GM19468 (cell line): ENCODE results near the gene BEX5.
"Not testable (repeated sequence)": the region's sequence is repeated elsewhere in the genome, so short reads cannot be mapped to it uniquely, and the experiment has no call there.

ENCODE experiments used
- ATAC-seq: cut with Tn5 transposase; IDR thresholded peaks from one replicate; pipeline ENCODE4 v1.9.1; 2021; ENCODE audit warnings: mild to moderate bottlenecking, moderate library complexity, moderate number of reproducible peaks; ENCODE audit not compliant: unreplicated experiment; ENCODE audit errors: extremely low read depth

The BEX5 gene

DNA sequence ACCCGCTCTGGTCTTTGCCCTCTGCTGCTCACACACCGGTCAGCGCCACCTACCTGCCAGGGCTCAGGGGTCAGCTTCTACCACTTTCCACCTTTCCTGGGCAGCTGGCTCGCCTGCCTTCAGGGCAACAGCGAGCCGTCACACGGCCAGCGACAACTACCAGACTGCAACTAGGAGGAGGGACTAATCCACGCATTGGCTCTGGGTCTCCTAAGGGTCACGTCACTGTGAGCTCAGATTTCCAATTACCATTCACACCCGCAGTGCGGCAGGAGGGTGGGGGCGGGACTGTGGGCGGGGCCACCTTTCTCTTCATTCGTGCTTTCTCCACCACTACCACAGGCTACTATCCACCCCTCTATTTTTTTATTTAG is at the start of gene BEX5:
TSS of gene BEX5 (minus strand) at position 172 of the 374 bp plus-strand sequence. CDS start 1,712 bp downstream, outside the sequence.
- ATAC-seq, result peak; percentile 83

- ATAC-seq, result no peak
These were observed 30.4 kb upstream of the BEX5 start for GRCh38 chrX:102185967-102186720.

- ATAC-seq, result no peak
These were observed 624 bp downstream of the BEX5 start for GRCh38 chrX:102154900-102155805.

DNA sequence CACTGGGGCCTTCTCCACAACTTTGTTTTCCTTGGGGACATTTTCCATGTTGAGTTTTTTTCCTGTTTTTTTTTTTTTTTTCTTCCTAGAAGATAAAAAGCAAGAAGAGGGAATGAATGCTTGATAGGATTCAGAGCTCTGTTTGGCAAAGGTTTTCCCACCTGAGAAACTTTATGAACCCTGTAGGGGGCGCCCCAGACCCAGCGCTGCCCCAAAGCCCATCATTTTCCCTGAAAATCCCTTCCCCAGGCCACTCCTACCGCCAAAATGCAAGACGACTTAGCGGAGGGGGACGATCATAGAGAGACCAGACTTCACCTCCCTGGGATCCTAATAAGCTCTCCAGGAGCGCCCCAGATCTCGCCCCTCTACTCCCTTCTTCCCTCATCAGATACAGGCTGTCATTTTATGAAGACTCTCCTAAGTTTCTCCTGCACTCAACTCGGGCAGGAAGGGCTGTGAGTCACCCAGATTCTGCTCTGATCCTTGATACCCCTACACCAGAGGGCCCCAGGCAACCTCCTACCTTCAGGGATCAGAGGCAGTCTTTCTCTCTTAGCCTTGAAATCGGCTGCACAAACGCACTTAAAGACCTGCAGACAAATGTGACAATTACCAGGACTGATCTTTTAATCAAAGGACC is 1.4 kb downstream of the BEX5 start:
- no peak for ATAC-seq

DNA sequence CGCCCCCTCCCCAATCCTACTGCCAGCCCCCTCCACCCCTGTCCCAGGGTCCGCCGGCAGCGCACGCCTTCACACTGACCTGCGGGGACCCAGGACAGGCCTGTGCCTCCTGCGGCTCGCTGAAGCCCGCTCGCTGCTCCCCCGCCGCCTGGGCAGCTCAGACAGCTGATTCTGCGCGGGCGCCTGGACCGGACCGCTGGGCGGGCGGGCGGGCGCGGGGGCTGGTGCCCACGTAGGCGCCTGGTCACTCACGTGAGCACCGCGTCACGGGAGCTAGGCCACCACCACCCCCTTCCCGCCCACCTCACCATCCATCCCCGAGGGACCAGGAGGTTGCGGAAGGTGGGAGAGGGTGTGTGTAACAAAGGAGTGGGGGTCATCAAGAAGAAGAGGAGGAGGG is 13.5 kb downstream of the BEX5 start, which contains the start of gene TCEAL6:
TSS of gene TCEAL6 (minus strand) at position 208 of the 400 bp plus-strand sequence.
- ATAC-seq, result not testable (repeated sequence)

DNA sequence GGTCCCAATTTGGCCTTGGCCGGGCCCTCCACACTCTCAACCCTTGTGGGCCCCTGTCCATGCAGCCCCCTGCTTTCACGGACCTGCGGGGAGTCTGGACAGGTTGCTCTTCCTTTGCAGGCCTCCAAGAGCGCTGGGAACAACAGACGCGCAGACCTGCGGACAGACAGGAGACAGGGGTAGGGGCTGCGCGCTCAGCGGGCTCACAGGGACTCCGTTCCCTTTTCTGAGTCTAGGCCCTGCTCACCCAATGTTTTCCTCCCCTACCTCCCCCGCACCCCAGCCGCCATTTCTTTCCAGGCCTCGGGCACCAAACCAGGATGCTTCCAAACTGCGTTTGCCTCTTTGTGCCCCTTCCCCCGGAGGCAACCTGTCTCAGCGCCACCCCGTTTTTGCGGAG is 14.1 kb downstream of the BEX5 start:
- not testable (repeated sequence) for ATAC-seq

- not testable (repeated sequence) for ATAC-seq
These were observed 14.9 kb downstream of the BEX5 start for GRCh38 chrX:102140876-102141275.

- no peak for ATAC-seq
These were observed 17.7 kb downstream of the BEX5 start for GRCh38 chrX:102138064-102138463.

GRCh38 chrX:102129473-102129872 is 26.3 kb downstream of the BEX5 start:
- no peak for ATAC-seq

- ATAC-seq, result no peak
These were observed 28.9 kb downstream of the BEX5 start for GRCh38 chrX:102126863-102127262.

GRCh38 chrX:102126080-102126818 is 29.5 kb downstream of the BEX5 start:
- not testable (repeated sequence) for ATAC-seq

DNA sequence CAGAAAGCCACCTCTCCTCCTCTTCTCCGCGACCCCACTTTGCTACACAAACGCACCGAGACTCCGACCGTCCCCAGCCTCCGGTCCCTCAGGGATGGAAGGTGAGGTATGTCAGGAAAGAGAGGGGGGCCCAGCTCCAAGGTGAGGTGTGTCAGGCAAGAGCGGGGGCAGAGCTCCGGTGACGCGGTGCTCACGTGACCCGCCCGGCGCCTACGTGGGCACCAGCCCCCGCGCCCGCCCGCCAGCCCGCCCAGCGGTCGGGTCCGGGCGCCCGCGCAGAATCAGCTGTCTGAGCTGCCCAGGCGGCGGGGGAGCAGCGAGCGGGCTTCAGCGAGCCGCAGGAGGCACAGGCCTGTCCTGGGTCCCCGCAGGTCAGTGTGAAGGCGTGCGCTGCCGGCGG is 30.3 kb downstream of the BEX5 start, which contains the start of gene TCEAL2:
TSS of gene TCEAL2 (plus strand) at position 244 of the 400 bp plus-strand sequence. CDS start 1,152 bp downstream, outside the sequence.
- ATAC-seq, result not testable (repeated sequence)

DNA sequence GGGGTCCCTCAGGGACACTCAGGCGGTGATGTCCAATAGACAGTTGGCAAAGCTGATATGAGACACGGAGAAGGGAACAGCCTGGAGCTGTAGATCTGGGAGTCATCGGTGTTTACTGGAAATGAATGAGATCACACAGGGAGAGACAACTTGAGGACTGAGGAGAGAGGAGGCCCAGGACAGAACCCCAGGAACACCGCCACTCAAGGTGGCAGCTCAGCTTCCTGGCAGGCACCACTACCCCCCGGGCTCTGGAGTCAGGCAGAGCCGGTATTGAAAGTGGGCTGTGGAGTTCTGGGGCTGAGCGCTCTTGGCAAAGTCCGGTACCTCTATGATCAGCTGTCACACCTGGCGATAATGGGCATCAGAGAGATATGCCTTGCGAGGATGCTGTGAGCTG is 30.8 kb downstream of the BEX5 start:
- not testable (repeated sequence) for ATAC-seq

DNA sequence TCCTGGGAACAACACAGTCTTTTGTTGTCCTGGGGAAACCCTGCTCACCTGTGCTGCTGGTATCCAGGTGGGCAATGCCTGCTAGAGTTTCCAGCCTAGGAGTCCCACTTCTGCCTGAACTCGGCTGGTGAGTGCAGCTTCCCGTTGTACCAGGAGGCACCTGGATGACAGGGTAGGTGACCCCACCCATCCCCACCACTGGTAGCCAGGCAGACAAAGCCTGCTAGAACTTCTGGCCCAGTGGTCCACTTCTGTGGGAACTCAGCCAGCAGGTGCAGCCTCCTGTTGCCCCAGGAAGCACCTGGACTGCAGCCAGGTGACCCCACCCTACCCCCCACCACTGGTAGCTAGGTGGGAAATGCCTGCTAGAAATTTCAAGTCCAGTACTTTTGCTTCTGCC is 40.0 kb downstream of the BEX5 start:
- ATAC-seq, result no peak

GRCh38 chrX:102113367-102113766 is 42.4 kb downstream of the BEX5 start:
- no peak for ATAC-seq
